Fibroblast of villous mesenchyme (primary cell): ENCODE results near the gene GLIPR1. TPM values are rescaled to one million over a fixed set of nuclear protein-coding genes. Genes with fewer than 3 reads are reported as not detected.
A peak's percentile ranks its signal among the peaks of the same experiment; 100 is the strongest.
"Not testable (repeated sequence)": the region's sequence is repeated elsewhere in the genome, so short reads cannot be mapped to it uniquely, and the experiment has no call there.

Source experiments
- DNase-seq: peaks from one replicate; pipeline ENCODE4 v3.0.0-alpha.2; 2010; ENCODE audit warnings: low read depth
- H3K4me3 ChIP-seq: 2 replicates; pipeline ENCODE4 v1.5.1; 2011; ENCODE audit warnings: low read depth, mild to moderate bottlenecking, low read length
- CTCF ChIP-seq: IDR thresholded peaks from 2 replicates; pipeline ENCODE4 v1.5.1; 2012; ENCODE audit warnings: low read depth, mild to moderate bottlenecking, low read length; ENCODE audit not compliant: insufficient read depth
- total RNA-seq: library from RNA; depleted of rRNA; stranded (reverse); fragments of >200 nt; gene quantifications from 2 replicates; pipeline ENCODE4 v1.2.3, GENCODE V29; 2012

Gene GLIPR1
- total RNA-seq, 1 donor: 60.0 TPM

GRCh38 chr12:75457191-75457590, 23.4 kb upstream of the GLIPR1 start:
- DNase-seq: peak; percentile 24
- H3K4me3 ChIP-seq: no peak overlapping the region
- TF ChIP-seq CTCF: no peak

- not testable (repeated sequence) for DNase-seq, H3K4me3 ChIP-seq
These were observed 22.7 kb upstream of the GLIPR1 start for GRCh38 chr12:75457866-75458265.

GRCh38 chr12:75459755-75460154, 20.8 kb upstream of the GLIPR1 start:
- TF ChIP-seq CTCF: no peak
- no peak for DNase-seq
- H3K4me3 ChIP-seq: no peak overlapping the region

- peak; percentile 10 for DNase-seq
- no peak overlapping the region for H3K4me3 ChIP-seq
- no peak for TF ChIP-seq CTCF
These were observed 20.4 kb upstream of the GLIPR1 start for GRCh38 chr12:75460204-75460603.

- no peak for TF ChIP-seq CTCF
- DNase-seq: no peak
- no peak overlapping the region for H3K4me3 ChIP-seq
These were observed 8.4 kb upstream of the GLIPR1 start for GRCh38 chr12:75471902-75472890.

- TF ChIP-seq CTCF: no peak
- no peak overlapping the region for H3K4me3 ChIP-seq
- no peak for DNase-seq
These were observed 6.4 kb upstream of the GLIPR1 start for GRCh38 chr12:75474116-75474515.

GRCh38 chr12:75476071-75476470, 4.5 kb upstream of the GLIPR1 start:
- DNase-seq: no peak
- H3K4me3 ChIP-seq: no peak overlapping the region
- TF ChIP-seq CTCF: no peak
